Smooth muscle cell (in vitro differentiated cells): Measurements from ENCODE around the gene C3orf22. TPM values are rescaled to one million over a fixed set of nuclear protein-coding genes. Genes with fewer than 3 reads are reported as not detected.

Experiments used
- DNase-seq: peaks from one replicate; lab custom pipeline; 2025; ENCODE audit not compliant: unreplicated experiment; lab: John Stamatoyannopoulos, UW
- H2AFZ ChIP-seq: fragments of 200-600 bp; sonication (generic); 2 replicates; pipeline ENCODE4 v1.6.0; 2016; ENCODE audit warnings: antibody characterized with exemption, low read depth, mild to moderate bottlenecking
- H3F3A ChIP-seq: fragments of 200-600 bp; sonication (generic); 2 replicates; pipeline ENCODE4 v1.6.0; 2017; ENCODE audit warnings: antibody characterized with exemption, low read depth
- H3K27ac ChIP-seq: fragments of 200-600 bp; sonication (generic); 2 replicates; pipeline ENCODE4 v1.5.1; 2016; ENCODE audit warnings: low read depth, mild to moderate bottlenecking
- H3K27me3 ChIP-seq: fragments of 200-600 bp; sonication (generic); 2 replicates; pipeline ENCODE4 v1.6.1; 2016; ENCODE audit warnings: low read depth, mild to moderate bottlenecking
- H3K36me3 ChIP-seq: fragments of 200-600 bp; sonication (generic); 2 replicates; pipeline ENCODE4 v1.5.1; 2016; ENCODE audit warnings: low read depth
- H3K4me1 ChIP-seq: fragments of 200-600 bp; sonication (generic); 2 replicates; pipeline ENCODE4 v1.5.1; 2016; ENCODE audit warnings: low read depth
- H3K4me2 ChIP-seq: fragments of 200-600 bp; sonication (generic); 2 replicates; pipeline ENCODE4 v1.6.0; 2016; ENCODE audit warnings: mild to moderate bottlenecking
- H3K4me3 ChIP-seq: fragments of 200-600 bp; sonication (generic); 2 replicates; pipeline ENCODE4 v1.5.1; 2016; ENCODE audit warnings: mild to moderate bottlenecking
- H3K79me2 ChIP-seq: fragments of 200-600 bp; sonication (generic); 2 replicates; pipeline ENCODE4 v1.6.0; 2016; ENCODE audit warnings: low read depth, mild to moderate bottlenecking
- H3K9ac ChIP-seq: fragments of 200-600 bp; sonication (generic); 2 replicates; pipeline ENCODE4 v1.6.0; 2016; ENCODE audit warnings: low read depth
- H3K9me3 ChIP-seq: fragments of 200-600 bp; sonication (generic); replicated peaks from 2 replicates; pipeline ENCODE4 v1.5.1; 2016; ENCODE audit warnings: low read depth
- H4K20me1 ChIP-seq: fragments of 200-600 bp; sonication (generic); 2 replicates; pipeline ENCODE4 v1.6.0; 2016; ENCODE audit warnings: low read depth
- WGBS: methylation state at CpG from one replicate; pipeline ENCODE4 v1.1.7; 2016; ENCODE audit warnings: low lambda C conversion rate; 5-methylcytosine and 5-hydroxymethylcytosine counted together
- polyA plus RNA-seq: library from polyadenylated mRNA; unstranded; fragments of >200 nt; fragmentation: Nextera tagmentation; extraction: Ambion mirVana; gene quantifications from 2 replicates; pipeline ENCODE4 v1.2.1, GENCODE V29; 2016
- total RNA-seq: library from RNA; depleted of rRNA; stranded (reverse); fragments of >200 nt; gene quantifications from 2 replicates; pipeline ENCODE4 v1.2.3, GENCODE V29; 2014
- TF ChIP-seq, protein P1 (sequence below): fragments of 200-600 bp; sonication (generic); IDR thresholded peaks from 2 replicates; pipeline ENCODE4 v1.5.1; 2017; ENCODE audit warnings: borderline replicate concordance, mild to moderate bottlenecking, antibody characterized with exemption; ENCODE audit not compliant: insufficient read depth, poor library complexity, severe bottlenecking

The C3orf22 gene
- total and polyA plus RNA-seq, 2 experiments from 2014 or later = not detected

DNA sequence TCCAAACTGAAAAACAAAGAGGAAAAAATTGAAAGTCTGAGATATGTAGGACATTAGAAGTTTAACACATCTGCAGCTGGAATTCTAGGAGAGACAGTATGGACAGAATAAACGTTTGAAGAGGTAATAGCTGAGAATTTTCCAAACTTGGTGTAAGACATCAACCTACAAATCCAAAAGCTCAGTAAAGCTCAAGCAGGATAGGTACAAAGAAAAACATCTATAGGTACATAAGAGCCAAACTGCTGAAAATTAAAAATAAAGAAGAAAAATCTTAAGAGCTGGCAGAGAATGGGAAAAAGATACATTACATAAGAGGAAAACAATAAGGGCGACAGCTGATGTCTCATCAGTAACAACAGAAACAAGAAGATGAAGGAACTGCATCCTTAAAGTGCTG, 22.8 kb upstream of the C3orf22 start:
- H3K9me3 ChIP-seq = no peaks in the 10 kb centered on the region
- H3K4me1 ChIP-seq = no peaks in the 10 kb centered on the region
- no peaks in the 10 kb centered on the region for H4K20me1 ChIP-seq
- no peaks in the 10 kb centered on the region for H3K79me2 ChIP-seq
- H3K4me3 ChIP-seq = no peak overlapping the region
- H2AFZ ChIP-seq = no peak overlapping the region
- no peak overlapping the region for H3K4me2 ChIP-seq
- 91% methylated on average over 2 of the region's 2 CpGs for WGBS
- TF ChIP-seq, protein P1, sequence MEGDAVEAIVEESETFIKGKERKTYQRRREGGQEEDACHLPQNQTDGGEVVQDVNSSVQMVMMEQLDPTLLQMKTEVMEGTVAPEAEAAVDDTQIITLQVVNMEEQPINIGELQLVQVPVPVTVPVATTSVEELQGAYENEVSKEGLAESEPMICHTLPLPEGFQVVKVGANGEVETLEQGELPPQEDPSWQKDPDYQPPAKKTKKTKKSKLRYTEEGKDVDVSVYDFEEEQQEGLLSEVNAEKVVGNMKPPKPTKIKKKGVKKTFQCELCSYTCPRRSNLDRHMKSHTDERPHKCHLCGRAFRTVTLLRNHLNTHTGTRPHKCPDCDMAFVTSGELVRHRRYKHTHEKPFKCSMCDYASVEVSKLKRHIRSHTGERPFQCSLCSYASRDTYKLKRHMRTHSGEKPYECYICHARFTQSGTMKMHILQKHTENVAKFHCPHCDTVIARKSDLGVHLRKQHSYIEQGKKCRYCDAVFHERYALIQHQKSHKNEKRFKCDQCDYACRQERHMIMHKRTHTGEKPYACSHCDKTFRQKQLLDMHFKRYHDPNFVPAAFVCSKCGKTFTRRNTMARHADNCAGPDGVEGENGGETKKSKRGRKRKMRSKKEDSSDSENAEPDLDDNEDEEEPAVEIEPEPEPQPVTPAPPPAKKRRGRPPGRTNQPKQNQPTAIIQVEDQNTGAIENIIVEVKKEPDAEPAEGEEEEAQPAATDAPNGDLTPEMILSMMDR = no peak
- no peaks in the 10 kb centered on the region for H3F3A ChIP-seq
- DNase-seq = no peak
- no peak overlapping the region for H3K9ac ChIP-seq
- H3K36me3 ChIP-seq = no peaks in the 10 kb centered on the region
- no peak overlapping the region for H3K27ac ChIP-seq
- peaks cover 10% of the 10 kb centered on the region for H3K27me3 ChIP-seq

DNA sequence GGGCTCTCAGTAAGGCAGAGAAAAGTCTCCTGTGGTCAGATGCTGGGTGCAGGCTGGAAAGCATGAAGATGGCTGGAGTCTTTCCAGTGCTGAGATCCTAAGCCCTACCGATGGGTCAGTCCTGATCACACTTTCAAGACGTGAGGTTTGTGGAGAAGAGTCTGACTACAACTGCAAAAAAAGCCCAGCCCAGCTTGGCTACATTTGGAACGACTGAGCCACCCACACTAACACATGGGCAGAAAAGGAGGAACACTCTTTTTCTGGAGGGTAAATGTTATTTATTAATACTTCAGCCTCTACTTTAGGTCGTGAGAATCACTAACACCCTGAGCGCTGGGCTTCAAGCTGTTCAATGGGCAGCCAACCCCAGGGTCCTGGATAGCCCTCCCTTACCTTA, 22.0 kb upstream of the C3orf22 start:
- no peaks in the 10 kb centered on the region for H3F3A ChIP-seq
- H3K4me1 ChIP-seq = no peaks in the 10 kb centered on the region
- no peaks in the 10 kb centered on the region for H3K36me3 ChIP-seq
- TF ChIP-seq, protein P1 = no peak
- H3K9me3 ChIP-seq = no peaks in the 10 kb centered on the region
- no peak overlapping the region for H3K9ac ChIP-seq
- H2AFZ ChIP-seq = no peak overlapping the region
- 74% methylated on average over 5 of the region's 5 CpGs for WGBS
- no peaks in the 10 kb centered on the region for H3K79me2 ChIP-seq
- no peak overlapping the region for H3K4me2 ChIP-seq
- no peak overlapping the region for H3K4me3 ChIP-seq
- H4K20me1 ChIP-seq = no peaks in the 10 kb centered on the region
- no peak overlapping the region for H3K27ac ChIP-seq
- H3K27me3 ChIP-seq = peaks cover 10% of the 10 kb centered on the region
- DNase-seq = no peak

DNA sequence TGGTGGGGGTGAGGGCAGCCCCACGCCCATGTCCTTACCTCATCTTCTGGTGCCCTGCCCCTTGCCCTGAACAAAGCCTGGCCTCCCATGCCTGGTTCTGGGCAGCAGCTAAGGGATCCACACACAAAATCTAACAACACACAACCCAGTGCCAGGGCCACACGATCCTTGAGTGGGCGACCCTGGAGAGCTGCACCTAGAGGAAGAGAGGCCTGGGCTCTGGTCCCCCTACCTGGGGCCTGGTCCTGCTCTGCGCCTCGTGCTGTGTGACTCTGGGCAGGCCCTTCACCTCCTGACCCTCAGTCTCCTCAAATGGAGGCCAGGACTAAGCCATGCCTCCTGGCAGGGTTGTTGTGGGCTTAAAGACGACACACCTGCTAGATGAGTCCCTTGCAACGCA, 20.0 kb upstream of the C3orf22 start:
- H3K9me3 ChIP-seq = no peaks in the 10 kb centered on the region
- H3K4me2 ChIP-seq = no peak overlapping the region
- 91% methylated on average over 7 of the region's 7 CpGs for WGBS
- H4K20me1 ChIP-seq = no peaks in the 10 kb centered on the region
- no peak overlapping the region for H3K4me3 ChIP-seq
- H3K79me2 ChIP-seq = no peaks in the 10 kb centered on the region
- H3K9ac ChIP-seq = no peak overlapping the region
- TF ChIP-seq, protein P1 = no peak
- no peak for DNase-seq
- peaks cover 10% of the 10 kb centered on the region for H3K27me3 ChIP-seq
- H2AFZ ChIP-seq = no peak overlapping the region
- no peak overlapping the region for H3K27ac ChIP-seq
- no peaks in the 10 kb centered on the region for H3K36me3 ChIP-seq
- no peaks in the 10 kb centered on the region for H3K4me1 ChIP-seq
- H3F3A ChIP-seq = no peaks in the 10 kb centered on the region

- no peaks in the 10 kb centered on the region for H3K9me3 ChIP-seq
- peaks cover 8% of the 10 kb centered on the region for H3K27me3 ChIP-seq
- no peak overlapping the region for H3K27ac ChIP-seq
- no peak for DNase-seq
- no peak overlapping the region for H3K4me2 ChIP-seq
- no peaks in the 10 kb centered on the region for H3K36me3 ChIP-seq
- no peaks in the 10 kb centered on the region for H3K4me1 ChIP-seq
- H4K20me1 ChIP-seq = no peaks in the 10 kb centered on the region
- no peak overlapping the region for H2AFZ ChIP-seq
- TF ChIP-seq, protein P1 = no peak
- no peak overlapping the region for H3K4me3 ChIP-seq
- WGBS = 41% methylated on average over 2 of the region's 2 CpGs
- H3K79me2 ChIP-seq = no peaks in the 10 kb centered on the region
- no peaks in the 10 kb centered on the region for H3F3A ChIP-seq
- no peak overlapping the region for H3K9ac ChIP-seq
These were observed 18.5 kb upstream of the C3orf22 start for GRCh38 chr3:126577261-126577660.
